ENCODE data around the gene SERPINA4. TPM values are rescaled to one million over a fixed set of nuclear protein-coding genes. Genes with fewer than 3 reads are reported as not detected.

SERPINA4 gene
- total RNA-seq, 1 donor from 2014 or later = not detected

DNA sequence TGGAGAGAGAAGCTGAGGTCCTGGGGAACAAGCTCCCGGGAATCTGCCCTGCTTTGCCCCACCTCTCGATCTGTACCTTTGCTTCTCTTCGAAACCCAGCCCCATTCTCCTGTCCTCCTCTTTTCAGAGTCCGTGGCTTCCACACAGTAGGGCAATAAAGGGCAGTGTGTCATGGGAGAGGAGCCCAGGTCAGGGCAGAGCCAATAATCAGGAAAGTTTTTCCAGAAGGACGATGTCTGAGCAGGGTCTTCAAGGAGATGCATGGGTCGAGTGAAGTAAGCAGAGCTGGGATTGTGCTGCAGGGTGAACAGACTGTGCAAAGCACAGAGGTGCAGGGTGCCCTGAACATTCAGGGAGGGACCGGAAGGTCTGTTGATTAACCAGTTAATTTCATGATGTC, 22.1 kb upstream of the SERPINA4 start:
- Mint-ChIP-seq H3K9me3 (no peaks in the 10 kb centered on the region), H3K27ac (no peak overlapping the region), H3K4me1 (no peaks in the 10 kb centered on the region), H3K36me3 (ENCODE audit: low read depth) (no peaks in the 10 kb centered on the region), H3K27me3 (peaks cover 7% of the 10 kb centered on the region), H3K4me3 (no peak overlapping the region)
- ATAC-seq (ENCODE audit: low read depth) (no peak), DNase-seq (no peak)
- POLR2A ChIA-PET = no interaction called here
- intact Hi-C loops (cut with micrococcal nuclease) = no loop called here
- CTCF ChIA-PET = interaction anchor here (2.0 kb wide), 1 partner anchor 10 kb away, joined by 5 read pairs; no protein-coding TSS in a partner anchor
- TF ChIP-seq, protein P1, sequence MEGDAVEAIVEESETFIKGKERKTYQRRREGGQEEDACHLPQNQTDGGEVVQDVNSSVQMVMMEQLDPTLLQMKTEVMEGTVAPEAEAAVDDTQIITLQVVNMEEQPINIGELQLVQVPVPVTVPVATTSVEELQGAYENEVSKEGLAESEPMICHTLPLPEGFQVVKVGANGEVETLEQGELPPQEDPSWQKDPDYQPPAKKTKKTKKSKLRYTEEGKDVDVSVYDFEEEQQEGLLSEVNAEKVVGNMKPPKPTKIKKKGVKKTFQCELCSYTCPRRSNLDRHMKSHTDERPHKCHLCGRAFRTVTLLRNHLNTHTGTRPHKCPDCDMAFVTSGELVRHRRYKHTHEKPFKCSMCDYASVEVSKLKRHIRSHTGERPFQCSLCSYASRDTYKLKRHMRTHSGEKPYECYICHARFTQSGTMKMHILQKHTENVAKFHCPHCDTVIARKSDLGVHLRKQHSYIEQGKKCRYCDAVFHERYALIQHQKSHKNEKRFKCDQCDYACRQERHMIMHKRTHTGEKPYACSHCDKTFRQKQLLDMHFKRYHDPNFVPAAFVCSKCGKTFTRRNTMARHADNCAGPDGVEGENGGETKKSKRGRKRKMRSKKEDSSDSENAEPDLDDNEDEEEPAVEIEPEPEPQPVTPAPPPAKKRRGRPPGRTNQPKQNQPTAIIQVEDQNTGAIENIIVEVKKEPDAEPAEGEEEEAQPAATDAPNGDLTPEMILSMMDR (IDR thresholded peaks at IDR 0.05) = no peak

DNA sequence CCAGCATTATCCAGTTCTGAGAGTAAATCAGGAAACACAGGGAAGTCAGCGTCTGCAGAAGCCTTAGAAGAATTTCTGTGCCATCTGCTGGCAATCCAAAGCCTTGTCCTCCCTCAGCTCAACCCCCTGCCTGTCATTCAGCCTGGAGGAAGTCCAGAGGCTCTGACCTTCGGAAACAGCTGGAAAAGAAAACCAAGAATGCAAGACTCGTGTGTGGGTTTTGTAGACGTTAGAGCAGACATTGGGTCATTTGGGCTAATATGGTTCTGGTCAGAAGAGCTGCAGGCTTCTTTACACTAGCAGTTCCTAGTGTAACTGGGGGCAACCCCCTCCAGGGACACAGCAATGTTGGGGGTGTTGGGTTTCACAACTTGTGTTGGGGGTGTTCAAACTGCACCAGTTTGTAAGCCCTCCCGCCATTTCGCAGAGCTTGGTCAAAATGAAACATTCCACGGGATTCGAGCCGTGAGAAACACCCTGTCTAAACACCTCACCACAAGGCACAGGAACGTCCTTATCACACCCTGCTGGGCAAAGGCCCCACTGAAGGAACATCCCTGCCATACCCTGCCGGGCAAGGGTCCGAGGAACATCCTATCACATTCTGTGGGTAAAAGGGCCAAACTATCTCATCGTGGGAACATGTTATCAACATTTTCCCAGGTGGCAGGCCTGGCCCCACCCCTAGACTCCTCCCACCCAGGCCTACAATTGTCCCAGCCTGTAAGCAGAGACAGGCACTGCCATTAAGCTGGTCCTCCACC, 21.0 kb upstream of the SERPINA4 start:
- Mint-ChIP-seq H3K36me3 (ENCODE audit: low read depth) (no peaks in the 10 kb centered on the region), H3K4me3 (no peak overlapping the region), H3K4me1 (no peaks in the 10 kb centered on the region), H3K27me3 (peaks cover 7% of the 10 kb centered on the region), H3K9me3 (no peaks in the 10 kb centered on the region), H3K27ac (no peak overlapping the region)
- TF ChIP-seq, protein P1 (IDR thresholded peaks at IDR 0.05) = no peak
- no peak for DNase-seq
- ChIA-PET POLR2A (no interaction called here), CTCF (interaction anchor here (2.0 kb wide), 1 partner anchor 9 kb away, joined by 5 read pairs; no protein-coding TSS in a partner anchor)
- intact Hi-C loops (cut with micrococcal nuclease) = no loop called here
- ATAC-seq (ENCODE audit: low read depth) = no peak

DNA sequence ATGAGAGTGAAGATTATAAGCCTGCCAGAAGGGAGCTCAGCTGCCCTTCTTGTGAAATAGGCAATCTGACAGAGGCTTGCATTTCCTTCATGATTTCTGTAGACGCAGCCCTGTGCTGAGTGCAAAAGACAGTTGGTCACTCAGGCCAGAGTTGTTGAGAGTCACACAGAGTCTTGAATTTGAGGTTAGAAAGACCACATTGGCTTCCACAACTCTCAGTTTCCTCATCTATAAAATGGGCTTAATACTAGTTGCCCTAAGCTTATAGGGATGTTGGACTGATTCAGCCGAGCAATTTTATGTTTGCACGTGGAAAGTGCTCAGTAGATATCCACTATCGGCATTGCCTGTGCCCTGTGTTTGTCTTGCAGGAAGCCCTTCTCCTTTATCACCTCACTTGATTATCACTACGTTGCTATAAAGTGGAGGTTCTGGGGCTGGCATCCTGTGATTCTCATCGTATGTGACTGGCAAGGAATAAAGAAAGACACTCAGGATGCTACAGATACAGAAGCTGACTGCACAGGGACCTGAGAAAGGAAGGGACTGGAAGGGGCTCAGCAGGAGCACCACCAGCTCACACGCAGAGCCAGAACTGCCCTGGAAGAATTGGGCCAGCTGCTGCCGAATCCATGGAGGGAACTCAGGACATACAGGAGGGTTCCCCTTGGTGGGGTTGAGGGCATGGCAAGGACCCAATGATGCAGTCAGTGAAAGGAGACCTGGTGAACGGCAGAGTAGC, 19.8 kb upstream of the SERPINA4 start:
- ATAC-seq (ENCODE audit: low read depth) (no peak), DNase-seq (no peak)
- POLR2A ChIA-PET = no interaction called here
- Mint-ChIP-seq H3K4me1 (no peaks in the 10 kb centered on the region), H3K27ac (no peak overlapping the region), H3K36me3 (ENCODE audit: low read depth) (no peaks in the 10 kb centered on the region), H3K27me3 (peaks cover 7% of the 10 kb centered on the region), H3K9me3 (no peaks in the 10 kb centered on the region), H3K4me3 (no peak overlapping the region)
- CTCF ChIA-PET = no interaction called here
- intact Hi-C loops (cut with micrococcal nuclease) = no loop called here
- TF ChIP-seq, protein P1 (IDR thresholded peaks at IDR 0.05) = no peak

DNA sequence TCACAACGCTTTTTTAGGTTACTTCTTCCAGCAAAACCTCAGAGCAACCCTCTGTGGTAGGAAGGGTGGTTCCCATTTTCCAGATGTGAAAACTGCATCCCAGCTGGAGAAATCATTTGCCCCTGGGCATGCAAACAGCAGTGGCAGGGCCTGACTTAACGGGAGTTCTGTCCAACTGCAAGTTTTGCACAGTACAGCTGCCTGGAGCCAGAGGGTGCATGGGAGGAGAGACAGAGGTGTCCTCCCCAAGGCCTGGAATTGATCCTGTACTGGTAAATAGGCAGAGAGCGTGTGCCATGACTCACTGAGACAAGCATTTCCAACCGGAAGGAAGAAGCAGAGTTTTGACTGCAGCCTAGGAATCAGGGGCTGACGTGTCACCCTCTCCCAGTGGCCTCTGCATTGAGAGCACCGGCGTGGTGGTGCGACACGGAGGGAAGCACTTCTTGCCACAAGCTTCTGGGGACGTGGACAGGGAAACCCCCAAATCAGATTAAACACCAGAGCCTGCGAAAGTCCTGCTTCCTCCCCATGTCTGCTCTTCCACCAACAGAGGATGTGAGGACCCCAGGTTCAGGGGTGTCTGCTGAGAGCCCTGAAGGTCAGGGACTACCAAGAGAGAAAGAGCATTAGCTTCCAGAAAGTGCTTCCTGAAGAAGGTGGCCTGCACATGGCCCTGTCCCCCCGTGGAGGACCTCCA, 19.0 kb upstream of the SERPINA4 start:
- peaks cover 2% of the 10 kb centered on the region for H3K9me3 Mint-ChIP-seq
- ATAC-seq (ENCODE audit: low read depth) = no peak
- TF ChIP-seq, protein P1 (IDR thresholded peaks at IDR 0.05) = no peak
- H3K4me1 Mint-ChIP-seq = no peaks in the 10 kb centered on the region
- DNase-seq = no peak
- POLR2A ChIA-PET = no interaction called here
- H3K27ac Mint-ChIP-seq = no peak overlapping the region
- intact Hi-C loops (cut with micrococcal nuclease) = no loop called here
- CTCF ChIA-PET = no interaction called here
- no peaks in the 10 kb centered on the region for H3K36me3 Mint-ChIP-seq (ENCODE audit: low read depth)
- H3K4me3 Mint-ChIP-seq = no peak overlapping the region
- peaks cover 7% of the 10 kb centered on the region for H3K27me3 Mint-ChIP-seq

All from activated B cell treated with CpG ODN at 0.5 μM for 24 hours (primary cell).